Spleen (tissue), 11 donors: ENCODE data around the gene GP1BB. TPM values are rescaled to one million over a fixed set of nuclear protein-coding genes. Genes with fewer than 3 reads are reported as not detected.

ENCODE experiments used
- DNase-seq: peaks from one replicate; pipeline ENCODE4 v3.0.0-alpha.2; 2020
- H3K27ac ChIP-seq, 8 donors: fragments of 200-600 bp; sonication (generic) in 7 of 8; 1 replicate in 4 of 8; 2 replicates in 4 of 8; pipeline versions ENCODE4 v1.5.0 to v1.8.0; 2016 to 2021; ENCODE audit warnings: inconsistent platforms in 4 of 8, mild to moderate bottlenecking in 4 of 8, moderate library complexity in 1 of 8
- H3K27me3 ChIP-seq, 7 donors: fragments of 200-600 bp; sonication (generic) in 6 of 7; replicated peaks in 1 of 7; 1 replicate in 4 of 7; 2 replicates in 3 of 7; pipeline versions ENCODE4 v1.5.0 to v1.8.0; 2016 to 2021; ENCODE audit warnings: inconsistent platforms in 3 of 7, mild to moderate bottlenecking in 1 of 7
- H3K36me3 ChIP-seq, 6 donors: fragments of 200-600 bp; sonication (generic) in 5 of 6; 1 replicate in 4 of 6; 2 replicates in 2 of 6; pipeline versions ENCODE4 v1.5.0 to v1.8.0; 2016 to 2021; ENCODE audit warnings: inconsistent platforms in 2 of 6
- H3K4me1 ChIP-seq, 6 donors: fragments of 200-600 bp; sonication (generic) in 5 of 6; 1 replicate in 3 of 6; 2 replicates in 3 of 6; pipeline versions ENCODE4 v1.5.0 to v1.8.0; 2016 to 2021; ENCODE audit warnings: inconsistent platforms in 3 of 6
- H3K4me3 ChIP-seq, 8 donors: fragments of 200-600 bp; sonication (generic) in 7 of 8; 1 replicate in 4 of 8; 2 replicates in 4 of 8; pipeline versions ENCODE4 v1.5.0 to v1.8.0; 2016 to 2021; ENCODE audit warnings: inconsistent platforms in 4 of 8, mild to moderate bottlenecking in 4 of 8, moderate library complexity in 2 of 8
- H3K9me3 ChIP-seq, 8 donors: fragments of 200-600 bp; sonication (generic) in 7 of 8; 1 replicate in 4 of 8; 2 replicates in 4 of 8; pipeline versions ENCODE4 v1.5.0 to v1.8.0; 2016 to 2021; ENCODE audit warnings: inconsistent platforms in 4 of 8
- CTCF ChIP-seq, 11 experiments: fragments of 200-600 bp in 7 of 11; fragments of 450-650 bp in 4 of 11; sonication (generic) in 4 of 11; IDR thresholded peaks in 8 of 11; conservative IDR thresholded peaks in 3 of 11; 1 replicate in 7 of 11; 2 replicates in 4 of 11; pipeline versions ENCODE4 v1.4.0 to v1.8.0; 2016 to 2021; ENCODE audit warnings: antibody characterized with exemption in 11 of 11, inconsistent platforms in 4 of 11, mild to moderate bottlenecking in 1 of 11
- POLR2A ChIP-seq, 3 donors: fragments of 450-650 bp; IDR thresholded peaks; one replicate each; pipeline ENCODE4 v1.5.1; 2017; ENCODE audit warnings: antibody characterized with exemption in 3 of 3, mild to moderate bottlenecking in 1 of 3
- POLR2AphosphoS5 ChIP-seq, 3 donors: sonication (generic); formaldehyde crosslinking; IDR thresholded peaks; one replicate each; pipeline ENCODE4 v1.5.1; 2017; ENCODE audit warnings: antibody characterized with exemption in 3 of 3
- WGBS, 5 donors: extraction: QIAGEN DNeasy Blood & Tissue Kit in 3 of 5; methylation state at CpG; one replicate each; pipeline versions ENCODE4 v1.1.5 to v1.1.7; 2013 to 2018; 5-methylcytosine and 5-hydroxymethylcytosine counted together
- intact Hi-C: fragments of 100-400 bp; cut with DNase I; formaldehyde crosslinking; loops from one replicate; pipeline ENCODE4 v1.15.0; 2023; ENCODE audit warnings: low total_unique reads
- polyA plus RNA-seq, 3 donors: library from polyadenylated mRNA; stranded (reverse); fragments of 200-250 nt; gene quantifications; one replicate each; pipeline ENCODE4 v1.2.1, GENCODE V29; 2013
- total RNA-seq, 7 donors: library from RNA; depleted of rRNA in 3 of 7; stranded (reverse); fragments of >200 nt in 3 of 7; fragmentation: NEBNext Ultra II Directional in 4 of 7; extraction: Animal tissue kit (Norgen Biotek cat#: 25700) in 4 of 7; gene quantifications; one replicate each; pipeline versions ENCODE4 v1.1.0 to v1.2.1, GENCODE V29; 2016 to 2021
- donor health status: healthy with polysubstance abuse.
- donor health status: DM: no; HTN: no; CAD: no; lungs with moderate emphysema.
- donor health status: DM: no; HTN: no; CAD: no.
- donor health status: Bipolar disorder and iron deficiency.
- donor health status: healthy.
- donor health status: DM: no; HTN: no; CAD: no.
- donor health status: DM: yes; HTN: yes; CAD: no.

Gene GP1BB
- total and polyA plus RNA-seq, 10 donors = 4.2 to 25.4 (median 13.1) TPM

- Histone ChIP-seq H3K4me3 (no peak overlapping the region), H3K27ac (no peak overlapping the region), H3K36me3 (no peaks in the 10 kb centered on the region), H3K4me1 (peaks cover 0 to 22% (median 2%) of the 10 kb centered on the region in 6 donors), H3K27me3 (peaks cover 0 to 80% (median 17%) of the 10 kb centered on the region in 7 donors), H3K9me3 (no peaks in the 10 kb centered on the region)
- peak; percentile 75 for DNase-seq
- no peak for TF ChIP-seq CTCF (IDR thresholded peaks at IDR 0.05 in 8 of 11, conservative IDR thresholded peaks at IDR 0.05 in 3 of 11)
- TF ChIP-seq POLR2AphosphoS5 (IDR thresholded peaks at IDR 0.05) = no peak
- no peak for TF ChIP-seq POLR2A (IDR thresholded peaks at IDR 0.05)
- WGBS, 5 donors = 70 to 81% (median 76%) methylated on average over 13 to 20 of the region's 20 CpGs
- intact Hi-C loops = no loop called here
These were observed 14.9 kb upstream of the GP1BB start for GRCh38 chr22:19708321-19709011.

GRCh38 chr22:19709063-19709769 lies 14.1 kb upstream of the GP1BB start:
- no peak overlapping the region for H3K27ac ChIP-seq
- peaks cover 0 to 23% (median 5%) of the 10 kb centered on the region in 6 donors for H3K4me1 ChIP-seq
- no peaks in the 10 kb centered on the region for H3K9me3 ChIP-seq
- no peak overlapping the region for H3K4me3 ChIP-seq
- intact Hi-C loops = no loop called here
- TF ChIP-seq POLR2AphosphoS5 (IDR thresholded peaks at IDR 0.05) (no peak), CTCF (IDR thresholded peaks at IDR 0.05 in 8 of 11, conservative IDR thresholded peaks at IDR 0.05 in 3 of 11) (no peak), POLR2A (IDR thresholded peaks at IDR 0.05) (no peak)
- WGBS, 5 donors = 81 to 89% (median 85%) methylated on average over 11 to 19 of the region's 19 CpGs
- no peaks in the 10 kb centered on the region for H3K36me3 ChIP-seq
- H3K27me3 ChIP-seq = peaks cover 0 to 80% (median 23%) of the 10 kb centered on the region in 7 donors
- peak; percentile 44 for DNase-seq

GRCh38 chr22:19710020-19710768 lies 13.1 kb upstream of the GP1BB start:
- intact Hi-C loops = no loop called here
- peak; percentile 66 for DNase-seq
- Histone ChIP-seq H3K4me1 (peaks cover 0 to 26% (median 13%) of the 10 kb centered on the region in 6 donors), H3K4me3 (no peak overlapping the region), H3K27ac (no peak overlapping the region), H3K9me3 (no peaks in the 10 kb centered on the region), H3K36me3 (no peaks in the 10 kb centered on the region), H3K27me3 (peaks cover 0 to 80% (median 22%) of the 10 kb centered on the region in 7 donors)
- TF ChIP-seq POLR2A (IDR thresholded peaks at IDR 0.05) = no peak
- no peak for TF ChIP-seq CTCF (IDR thresholded peaks at IDR 0.05 in 8 of 11, conservative IDR thresholded peaks at IDR 0.05 in 3 of 11)
- no peak for TF ChIP-seq POLR2AphosphoS5 (IDR thresholded peaks at IDR 0.05)
- 79 to 89% (median 86%) methylated on average over 17 to 19 of the region's 19 CpGs for WGBS, 5 donors
